DMS114 treated with DMSO at 0.1 percent for 48 hours (cell line): ENCODE results near the gene SLC25A30.
"Not testable (repeated sequence)": the region's sequence is repeated elsewhere in the genome, so short reads cannot be mapped to it uniquely, and the experiment has no call there.

Experiments
- DNase-seq: peaks from one replicate; lab custom pipeline; 2025; ENCODE audit not compliant: unreplicated experiment; lab: John Stamatoyannopoulos, UW

Gene SLC25A30

GRCh38 chr13:45370922-45371406, 47.2 kb downstream of the SLC25A30 start:
- no peak for DNase-seq

DNA sequence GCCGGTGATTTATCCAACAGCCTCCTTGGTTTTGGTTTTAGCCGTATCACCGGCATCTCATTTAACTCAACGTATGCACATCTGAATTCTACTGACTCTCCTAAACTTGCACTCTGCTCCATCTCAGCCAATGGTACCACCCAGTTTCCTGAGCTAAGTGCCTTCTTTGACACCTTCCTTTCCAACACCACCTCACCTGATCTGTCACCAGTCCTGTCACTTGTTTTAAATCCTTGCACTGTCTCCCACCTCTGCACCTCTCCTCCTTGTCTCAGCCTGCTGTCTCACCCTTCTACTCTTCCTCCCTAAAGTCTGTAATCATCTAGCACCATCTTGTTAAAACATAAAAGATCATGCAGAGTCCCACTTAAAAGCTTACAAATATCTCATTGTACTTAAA, 49.1 kb downstream of the SLC25A30 start:
- no peak for DNase-seq

DNA sequence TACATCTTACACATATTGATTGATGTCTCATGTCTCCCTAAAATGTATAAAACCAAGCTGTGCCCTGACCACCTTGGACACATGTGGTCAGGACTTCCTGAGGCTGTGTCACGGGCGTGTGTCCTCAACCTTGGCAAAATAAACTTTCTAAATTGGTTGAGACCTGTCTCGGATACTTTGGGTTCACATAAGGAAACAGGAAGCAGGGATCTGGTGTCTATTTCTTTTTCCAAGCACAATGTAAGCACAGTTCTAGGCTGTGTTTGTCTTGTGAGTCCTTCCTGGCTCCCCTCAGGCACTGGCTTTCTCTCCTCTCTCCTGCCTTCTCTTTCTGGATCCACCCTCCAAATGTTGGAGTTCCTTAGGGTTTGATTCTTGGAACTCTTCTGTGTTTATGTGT, 49.6 kb downstream of the SLC25A30 start:
- DNase-seq: no peak

DNA sequence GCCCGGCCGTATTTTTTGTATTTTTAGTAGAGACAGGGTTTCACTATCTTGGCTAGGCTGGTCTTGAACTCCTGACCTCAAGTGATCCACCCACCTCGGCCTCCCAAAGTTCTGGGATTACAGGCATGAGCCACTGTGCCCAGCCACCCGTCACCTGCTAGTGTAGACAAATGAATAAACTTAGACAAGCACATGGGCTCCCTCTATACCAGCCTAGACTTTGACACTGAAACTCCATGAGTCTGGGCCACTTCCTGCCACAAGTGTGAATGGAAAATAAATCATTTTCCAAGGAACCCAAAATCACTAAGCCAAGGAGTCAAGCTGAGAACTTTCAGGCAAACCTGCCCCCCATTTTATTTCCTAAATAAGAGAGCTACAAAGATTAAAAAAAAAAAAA, 50.2 kb downstream of the SLC25A30 start:
- no peak for DNase-seq

DNA sequence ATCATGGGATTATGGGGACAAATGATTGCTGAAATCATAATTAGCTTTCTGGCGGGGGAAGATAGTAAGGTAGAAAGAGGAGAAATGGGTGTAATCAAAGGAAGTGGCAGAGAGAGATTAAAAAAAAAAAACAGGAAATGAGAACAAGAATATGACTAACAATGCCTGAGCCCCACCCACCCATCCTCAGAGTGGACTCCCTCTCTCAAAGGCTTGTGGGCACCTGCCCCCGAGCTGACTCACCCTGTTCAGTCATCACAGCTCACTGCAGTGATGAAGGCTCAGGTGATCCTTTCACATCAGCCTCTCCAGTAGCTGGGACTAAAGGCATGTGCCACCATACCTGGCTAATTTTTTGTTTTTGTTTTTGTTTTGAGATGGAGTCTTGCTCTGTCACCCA, 50.8 kb downstream of the SLC25A30 start:
- DNase-seq: no peak

DNA sequence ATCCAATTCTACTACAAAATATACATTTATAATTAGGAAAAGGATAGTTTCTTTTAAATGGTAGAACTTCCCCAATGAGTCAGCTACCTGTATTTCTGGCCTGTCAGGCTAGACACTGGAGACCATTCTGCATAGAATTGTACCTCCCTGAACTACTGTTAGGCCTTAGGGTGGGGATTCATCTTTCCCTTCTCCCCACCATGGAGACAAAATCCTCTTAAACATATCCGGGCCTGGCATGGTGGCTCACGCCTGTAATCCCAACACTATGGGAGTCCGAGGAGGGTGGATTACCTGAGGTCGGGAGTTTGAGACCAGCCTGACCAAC, 52.7 kb downstream of the SLC25A30 start:
- no peak for DNase-seq

- DNase-seq: no peak
Observed at GRCh38 chr13:45364876-45365557, 53.2 kb downstream of the SLC25A30 start.

DNA sequence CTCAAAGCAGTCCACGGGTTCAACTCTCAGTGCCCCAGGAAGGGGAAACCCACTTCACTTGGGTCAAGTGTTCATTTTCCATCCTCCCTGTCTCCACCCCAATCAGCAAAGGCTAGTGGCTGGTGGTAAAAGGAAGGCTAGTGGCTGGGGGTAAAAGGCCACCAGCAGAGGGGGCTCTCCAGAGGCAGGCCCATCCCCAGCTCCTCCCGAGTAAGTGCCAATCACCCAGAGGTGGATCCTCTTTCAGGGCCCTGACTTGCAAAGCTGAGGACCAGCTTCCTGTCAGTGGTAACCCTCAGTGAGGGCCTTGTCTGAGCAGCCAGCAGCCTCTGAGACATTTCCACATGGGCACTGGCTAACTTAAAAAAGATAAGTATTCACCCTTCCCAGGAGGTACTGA, 55.2 kb downstream of the SLC25A30 start:
- no peak for DNase-seq

GRCh38 chr13:45361596-45362206, 56.5 kb downstream of the SLC25A30 start:
- no peak for DNase-seq

GRCh38 chr13:45356966-45357672, 61.1 kb downstream of the SLC25A30 start:
- DNase-seq: no peak

DNA sequence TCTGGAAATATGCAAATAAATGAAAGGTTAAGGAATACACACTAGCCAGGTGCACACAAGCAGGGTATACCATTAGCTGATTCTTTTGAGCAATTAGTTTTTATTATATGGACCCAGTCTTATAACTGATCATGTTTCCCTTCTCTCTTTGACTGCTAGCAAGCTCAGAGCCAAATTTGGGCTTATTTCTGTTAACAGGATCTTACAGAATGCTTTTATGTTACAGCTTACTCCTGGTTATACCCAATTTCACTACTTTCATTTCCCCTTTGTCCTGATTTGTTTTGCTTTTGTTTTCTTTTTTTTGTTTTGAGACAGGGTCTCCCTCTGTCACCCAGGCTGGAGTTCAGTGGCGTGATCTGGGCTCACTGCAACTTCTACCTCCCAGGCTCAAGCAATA, 64.3 kb downstream of the SLC25A30 start:
- DNase-seq: no peak

DNA sequence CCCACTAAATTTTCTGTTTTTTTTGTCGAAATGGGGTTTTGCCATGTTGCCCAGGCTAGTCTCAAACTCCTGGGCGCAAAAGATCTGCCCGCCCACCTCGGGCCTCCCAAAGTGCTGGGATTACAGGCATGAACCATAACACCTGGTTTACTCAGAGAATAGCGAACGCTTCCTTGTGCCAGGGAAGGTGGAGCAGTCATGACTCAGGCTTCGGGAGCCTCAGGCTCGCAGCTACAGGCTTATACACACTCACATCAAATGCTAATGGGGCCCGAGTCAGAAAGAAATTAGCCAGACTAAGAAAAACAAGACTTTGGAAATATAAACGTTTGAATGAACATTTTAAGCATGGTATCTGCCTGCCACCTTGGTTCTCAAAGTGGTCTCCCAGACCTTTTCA, 66.1 kb downstream of the SLC25A30 start:
- DNase-seq: no peak

GRCh38 chr13:45350152-45350551, 68.0 kb downstream of the SLC25A30 start:
- DNase-seq: no peak

- DNase-seq: no peak
Observed at GRCh38 chr13:45349438-45349837, 68.7 kb downstream of the SLC25A30 start.

DNA sequence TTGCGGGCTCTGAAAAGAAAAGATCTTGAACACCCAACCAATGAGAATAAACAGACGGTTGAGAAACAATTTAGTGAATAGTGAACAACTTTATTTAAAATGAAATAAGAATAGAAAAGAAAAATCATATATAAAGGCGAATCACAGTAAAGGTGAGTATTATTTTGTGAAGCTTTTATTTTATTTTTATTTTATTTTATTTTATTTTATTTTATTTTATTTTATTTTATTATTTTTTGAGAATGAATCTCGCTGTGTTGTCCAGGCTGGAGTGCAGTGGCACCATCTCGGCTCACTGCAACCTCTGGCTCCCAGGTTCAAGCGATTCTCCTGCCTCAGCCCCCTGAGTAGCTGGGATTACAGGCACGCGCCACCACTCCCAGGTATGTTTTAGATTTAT, 74.1 kb downstream of the SLC25A30 start:
- DNase-seq: not testable (repeated sequence)
